Measurements from ENCODE around the gene ARID3B.
"Not testable (repeated sequence)": the region's sequence is repeated elsewhere in the genome, so short reads cannot be mapped to it uniquely, and the experiment has no call there.

- not testable (repeated sequence) for TF ChIP-seq EZH2 (IDR thresholded peaks at IDR 0.05; ENCODE audit: borderline replicate concordance, low read depth, low read length, severe bottlenecking); CTCF (IDR thresholded peaks at IDR 0.05; ENCODE audit: borderline replicate concordance, extremely low read depth, low read length, poor library complexity, severe bottlenecking)
Observed at GRCh38 chr15:74539521-74539920, 1.5 kb upstream of the ARID3B start.

Data from DND-41 (cell line).